GM23338 (cell line): Measurements from ENCODE around the gene CASP7.

ENCODE experiments used
- CTCF ChIP-seq, 2 experiments: fragments of 200-600 bp in 1 of 2; sonication (generic) in 1 of 2; conservative IDR thresholded peaks; 2 replicates each; pipeline versions ENCODE4 v1.5.1 to v1.6.1; 2016 to 2017; ENCODE audit warnings: antibody characterized with exemption in 2 of 2, low read depth in 2 of 2, mild to moderate bottlenecking in 2 of 2, moderate library complexity in 1 of 2
- EZH2 ChIP-seq: fragments of 200-600 bp; sonication (generic); IDR thresholded peaks from one replicate; pipeline ENCODE4 v1.8.0; 2017; ENCODE audit warnings: antibody characterized with exemption, mild to moderate bottlenecking, low read depth; ENCODE audit not compliant: unreplicated experiment

- no peak for TF ChIP-seq CTCF (conservative IDR thresholded peaks at IDR 0.05; ENCODE audit: low read depth in 2 of 2)
- no peak for TF ChIP-seq EZH2
Measured at GRCh38 chr10:113665352-113665751, 14.4 kb upstream of the CASP7 start.
